ENCODE results near the gene CLMN.

DNA sequence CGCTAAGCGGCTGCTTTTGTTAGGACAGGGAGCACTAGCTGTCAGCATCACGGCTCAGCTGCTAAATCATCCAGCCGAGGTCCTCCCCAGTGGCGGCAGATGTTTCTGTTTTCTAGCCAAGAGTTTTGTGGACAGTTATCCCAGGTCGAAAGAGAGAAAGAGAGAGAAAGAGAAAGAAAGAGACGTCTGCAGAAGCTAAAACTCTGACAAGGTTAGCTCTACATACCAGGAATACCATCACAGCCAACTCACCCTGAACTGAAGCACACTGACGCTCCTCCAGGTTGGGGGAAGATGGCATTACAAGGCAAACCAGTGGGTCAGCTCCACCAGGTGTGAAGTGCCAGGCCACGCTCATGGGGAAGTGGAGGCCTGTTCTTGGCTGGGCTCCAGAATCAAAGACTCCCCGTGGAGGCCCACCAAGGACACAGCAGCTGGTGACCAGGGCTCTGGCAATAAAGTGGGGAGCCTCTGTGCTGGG lies 97.5 kb downstream of the CLMN start:
- TF ChIP-seq EZH2 (IDR thresholded peaks at IDR 0.05; ENCODE audit: low read depth, unreplicated experiment): no peak
- TF ChIP-seq CTCF (conservative IDR thresholded peaks at IDR 0.05; ENCODE audit: low read depth in 2 of 2): no peak
- TF ChIP-seq EZH2phosphoT487 (IDR thresholded peaks at IDR 0.05; ENCODE audit: unreplicated experiment): no peak
- TF ChIP-seq CREB1 (CRISPR knock-in tag; IDR thresholded peaks at IDR 0.05; ENCODE audit: low read depth): no peak
- no peak for TF ChIP-seq POLR2AphosphoS5 (IDR thresholded peaks at IDR 0.05; ENCODE audit: low read depth)
- TF ChIP-seq STAT1 (IDR thresholded peaks at IDR 0.05; ENCODE audit: unreplicated experiment): no peak
- TF ChIP-seq, protein P1, sequence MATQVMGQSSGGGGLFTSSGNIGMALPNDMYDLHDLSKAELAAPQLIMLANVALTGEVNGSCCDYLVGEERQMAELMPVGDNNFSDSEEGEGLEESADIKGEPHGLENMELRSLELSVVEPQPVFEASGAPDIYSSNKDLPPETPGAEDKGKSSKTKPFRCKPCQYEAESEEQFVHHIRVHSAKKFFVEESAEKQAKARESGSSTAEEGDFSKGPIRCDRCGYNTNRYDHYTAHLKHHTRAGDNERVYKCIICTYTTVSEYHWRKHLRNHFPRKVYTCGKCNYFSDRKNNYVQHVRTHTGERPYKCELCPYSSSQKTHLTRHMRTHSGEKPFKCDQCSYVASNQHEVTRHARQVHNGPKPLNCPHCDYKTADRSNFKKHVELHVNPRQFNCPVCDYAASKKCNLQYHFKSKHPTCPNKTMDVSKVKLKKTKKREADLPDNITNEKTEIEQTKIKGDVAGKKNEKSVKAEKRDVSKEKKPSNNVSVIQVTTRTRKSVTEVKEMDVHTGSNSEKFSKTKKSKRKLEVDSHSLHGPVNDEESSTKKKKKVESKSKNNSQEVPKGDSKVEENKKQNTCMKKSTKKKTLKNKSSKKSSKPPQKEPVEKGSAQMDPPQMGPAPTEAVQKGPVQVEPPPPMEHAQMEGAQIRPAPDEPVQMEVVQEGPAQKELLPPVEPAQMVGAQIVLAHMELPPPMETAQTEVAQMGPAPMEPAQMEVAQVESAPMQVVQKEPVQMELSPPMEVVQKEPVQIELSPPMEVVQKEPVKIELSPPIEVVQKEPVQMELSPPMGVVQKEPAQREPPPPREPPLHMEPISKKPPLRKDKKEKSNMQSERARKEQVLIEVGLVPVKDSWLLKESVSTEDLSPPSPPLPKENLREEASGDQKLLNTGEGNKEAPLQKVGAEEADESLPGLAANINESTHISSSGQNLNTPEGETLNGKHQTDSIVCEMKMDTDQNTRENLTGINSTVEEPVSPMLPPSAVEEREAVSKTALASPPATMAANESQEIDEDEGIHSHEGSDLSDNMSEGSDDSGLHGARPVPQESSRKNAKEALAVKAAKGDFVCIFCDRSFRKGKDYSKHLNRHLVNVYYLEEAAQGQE (IDR thresholded peaks at IDR 0.05; ENCODE audit: unreplicated experiment): no peak
- TF ChIP-seq JUNB (IDR thresholded peaks at IDR 0.05; ENCODE audit: unreplicated experiment): no peak
